Choroid plexus epithelial cell (primary cell): Measurements from ENCODE around the gene SMG6.

Experiments used
- DNase-seq: peaks from one replicate; pipeline ENCODE4 v3.0.0-alpha.2; 2010; ENCODE audit warnings: low read depth
- H3K4me3 ChIP-seq: 2 replicates; pipeline ENCODE4 v1.5.1; 2011; ENCODE audit warnings: low read depth, mild to moderate bottlenecking, control low read depth, low read length, moderate library complexity
- CTCF ChIP-seq: conservative IDR thresholded peaks from 2 replicates; pipeline ENCODE4 v1.5.1; 2011; ENCODE audit warnings: low read depth, mild to moderate bottlenecking, control low read depth, inconsistent platforms, low read length, moderate library complexity

SMG6 gene

GRCh38 chr17:2157081-2157480 is 146.5 kb downstream of the SMG6 start:
- peak; percentile 78 for DNase-seq
- no peak overlapping the region for H3K4me3 ChIP-seq
- no peak for TF ChIP-seq CTCF

- no peak for DNase-seq
- no peak overlapping the region for H3K4me3 ChIP-seq
- no peak for TF ChIP-seq CTCF
These were observed 146.9 kb downstream of the SMG6 start for GRCh38 chr17:2156666-2157065.

GRCh38 chr17:2155573-2155972 is 148.0 kb downstream of the SMG6 start:
- H3K4me3 ChIP-seq = no peak overlapping the region
- no peak for DNase-seq
- TF ChIP-seq CTCF = no peak

- peak; percentile 34 for DNase-seq
- H3K4me3 ChIP-seq = no peak overlapping the region
- no peak for TF ChIP-seq CTCF
These were observed 152.1 kb downstream of the SMG6 start for GRCh38 chr17:2151358-2152033.

- H3K4me3 ChIP-seq = no peak overlapping the region
- TF ChIP-seq CTCF = no peak
- DNase-seq = no peak
These were observed 152.8 kb downstream of the SMG6 start for GRCh38 chr17:2150806-2151205.

GRCh38 chr17:2149934-2150333 is 153.7 kb downstream of the SMG6 start:
- no peak for TF ChIP-seq CTCF
- DNase-seq = no peak
- H3K4me3 ChIP-seq = no peak overlapping the region

- DNase-seq = no peak
These were observed 157.3 kb downstream of the SMG6 start for GRCh38 chr17:2146132-2146871.

More at GRCh38 chr17:2146132-2146871, 157.3 kb downstream of the SMG6 start:
- TF ChIP-seq CTCF = no peak
- no peak overlapping the region for H3K4me3 ChIP-seq
